H9 (cell line): ENCODE data around the gene TAS1R1. TPM values are rescaled to one million over a fixed set of nuclear protein-coding genes. Genes with fewer than 3 reads are reported as not detected.

Experiments
- DNase-seq: peaks from one replicate; pipeline ENCODE4 v3.0.0-alpha.2; 2017
- H2AFZ ChIP-seq: one replicate; pipeline ENCODE4 v1.6.1; 2013; ENCODE audit warnings: mild to moderate bottlenecking, low read length, control low read depth, moderate library complexity
- H2AK5ac ChIP-seq: 2 replicates; pipeline ENCODE4 v1.6.1; 2013; ENCODE audit warnings: low read length, control low read depth, mixed read lengths; ENCODE audit not compliant: insufficient read length
- H2BK120ac ChIP-seq: one replicate; pipeline ENCODE4 v1.6.1; 2013; ENCODE audit warnings: low read depth, mild to moderate bottlenecking, low read length, control low read depth, inconsistent platforms; ENCODE audit not compliant: poor library complexity, severe bottlenecking
- H2BK12ac ChIP-seq: 2 replicates; pipeline ENCODE4 v1.6.1; 2013; ENCODE audit warnings: low read length, control low read depth, mixed read lengths, low read depth; ENCODE audit not compliant: insufficient read length
- H2BK15ac ChIP-seq: 2 replicates; pipeline ENCODE4 v1.6.1; 2013; ENCODE audit warnings: low read depth, low read length, control low read depth
- H2BK20ac ChIP-seq: one replicate; pipeline ENCODE4 v1.6.1; 2013; ENCODE audit warnings: low read depth, mild to moderate bottlenecking, low read length, control low read depth, inconsistent platforms; ENCODE audit not compliant: poor library complexity, severe bottlenecking
- H2BK5ac ChIP-seq: 2 replicates; pipeline ENCODE4 v1.6.1; 2013; ENCODE audit warnings: low read length, control low read depth, mixed read lengths; ENCODE audit not compliant: insufficient read length
- H3K14ac ChIP-seq: 2 replicates; pipeline ENCODE4 v1.6.1; 2013; ENCODE audit warnings: low read length, control low read depth; ENCODE audit not compliant: insufficient read depth
- H3K18ac ChIP-seq: 2 replicates; pipeline ENCODE4 v1.6.1; 2013; ENCODE audit warnings: low read depth, mild to moderate bottlenecking, mixed read lengths, low read length, control low read depth; ENCODE audit not compliant: insufficient read length
- H3K23ac ChIP-seq: 2 replicates; pipeline ENCODE4 v1.6.1; 2013; ENCODE audit warnings: low read length, control low read depth, mixed read lengths, low read depth; ENCODE audit not compliant: insufficient read length
- H3K23me2 ChIP-seq: 2 replicates; pipeline ENCODE4 v1.6.1; 2013; ENCODE audit warnings: low read depth, mild to moderate bottlenecking, mixed read lengths, low read length, control low read depth; ENCODE audit not compliant: insufficient read length, poor library complexity, severe bottlenecking
- H3K27ac ChIP-seq: 2 replicates; pipeline ENCODE4 v1.5.1; 2013; ENCODE audit warnings: low read length, control low read depth, mixed read lengths, low read depth; ENCODE audit not compliant: insufficient read length
- H3K27me3 ChIP-seq: 2 replicates; pipeline ENCODE4 v1.6.1; 2013; ENCODE audit warnings: low read length, control low read depth, inconsistent platforms; ENCODE audit not compliant: insufficient read depth
- H3K4ac ChIP-seq: 2 replicates; pipeline ENCODE4 v1.6.1; 2013; ENCODE audit warnings: low read depth, mild to moderate bottlenecking, control low read depth, inconsistent platforms, low read length, moderate library complexity
- H3K4me1 ChIP-seq: 2 replicates; pipeline ENCODE4 v1.6.1; 2013; ENCODE audit warnings: low read length, control low read depth, inconsistent platforms; ENCODE audit not compliant: insufficient read depth
- H3K4me2 ChIP-seq: 2 replicates; pipeline ENCODE4 v1.6.1; 2013; ENCODE audit warnings: low read length, control low read depth, mixed read lengths; ENCODE audit not compliant: insufficient read length, insufficient read depth
- H3K56ac ChIP-seq: 2 replicates; pipeline ENCODE4 v1.6.1; 2013; ENCODE audit warnings: low read depth, mild to moderate bottlenecking, mixed read lengths, low read length, control low read depth; ENCODE audit not compliant: insufficient read length
- H3K79me1 ChIP-seq: 2 replicates; pipeline ENCODE4 v1.6.1; 2013; ENCODE audit warnings: low read depth, mild to moderate bottlenecking, moderate library complexity, low read length, control low read depth, inconsistent platforms; ENCODE audit not compliant: insufficient read depth, poor library complexity, severe bottlenecking
- H3K79me2 ChIP-seq: 2 replicates; pipeline ENCODE4 v1.6.1; 2013; ENCODE audit warnings: low read length, control low read depth, inconsistent platforms; ENCODE audit not compliant: insufficient read depth
- H3K9ac ChIP-seq: 2 replicates; pipeline ENCODE4 v1.6.1; 2013; ENCODE audit warnings: low read length, control low read depth, mixed read lengths; ENCODE audit not compliant: insufficient read length; ENCODE audit errors: extremely low read depth
- H3K9me3 ChIP-seq: one replicate; pipeline ENCODE4 v1.6.1; 2013; ENCODE audit warnings: low read depth, low read length, inconsistent platforms; ENCODE audit not compliant: control insufficient read depth
- H3T11ph ChIP-seq: one replicate; pipeline ENCODE4 v1.6.1; 2013; ENCODE audit warnings: mild to moderate bottlenecking, low read length, control low read depth, inconsistent platforms
- H4K20me1 ChIP-seq: one replicate; pipeline ENCODE4 v1.6.1; 2013; ENCODE audit not compliant: control insufficient read depth, insufficient read length, insufficient read depth
- H4K5ac ChIP-seq: 2 replicates; pipeline ENCODE4 v1.6.1; 2013; ENCODE audit warnings: low read depth, mild to moderate bottlenecking, mixed read lengths, low read length, control low read depth; ENCODE audit not compliant: insufficient read length
- H4K8ac ChIP-seq: replicated peaks from 2 replicates; pipeline ENCODE4 v1.6.1; 2013; ENCODE audit warnings: low read length, control low read depth, mixed read lengths, low read depth; ENCODE audit not compliant: insufficient read length
- H4K91ac ChIP-seq: 2 replicates; pipeline ENCODE4 v1.6.1; 2013; ENCODE audit warnings: low read depth, mild to moderate bottlenecking, moderate library complexity, mixed read lengths, low read length, control low read depth; ENCODE audit not compliant: insufficient read length
- H3K27ac Mint-ChIP-seq, 3 experiments: 2 replicates in 2 of 3; 3 replicates in 1 of 3; pipeline ENCODE4 v1.8.0; 2020 to 2021; ENCODE audit warnings: mixed read lengths in 3 of 3, mild to moderate bottlenecking in 1 of 3, moderate library complexity in 1 of 3
- H3K27me3 Mint-ChIP-seq: 2 replicates; pipeline ENCODE4 v1.8.0; 2021; ENCODE audit warnings: low read depth, mild to moderate bottlenecking, moderate library complexity, mixed read lengths
- H3K36me3 Mint-ChIP-seq, 3 experiments: 2 replicates in 2 of 3; 3 replicates in 1 of 3; pipeline ENCODE4 v1.8.0; 2020 to 2021; ENCODE audit warnings: low read depth in 3 of 3, mixed read lengths in 3 of 3; ENCODE audit not compliant: insufficient read depth in 1 of 3
- H3K4me1 Mint-ChIP-seq, 2 experiments: 2 replicates each; pipeline ENCODE4 v1.8.0; 2020; ENCODE audit warnings: mixed read lengths in 2 of 2
- H3K4me3 Mint-ChIP-seq, 2 experiments: 2 replicates in 1 of 2; 3 replicates in 1 of 2; pipeline ENCODE4 v1.8.0; 2020 to 2021; ENCODE audit warnings: mild to moderate bottlenecking in 2 of 2, mixed read lengths in 2 of 2, moderate library complexity in 1 of 2
- H3K9me3 Mint-ChIP-seq, 2 experiments: 2 replicates in 1 of 2; 3 replicates in 1 of 2; pipeline ENCODE4 v1.8.0; 2020; ENCODE audit warnings: mild to moderate bottlenecking in 2 of 2, mixed read lengths in 2 of 2, moderate library complexity in 1 of 2
- WGBS: extraction: QIAGEN DNeasy Blood & Tissue Kit; methylation state at CpG from one replicate; pipeline ENCODE4 v1.1.7; 2013; ENCODE audit warnings: missing lambda C conversion rate, low lambda C conversion rate, mixed read lengths; ENCODE audit not compliant: insufficient read length; ENCODE audit errors: extremely low coverage; 5-methylcytosine and 5-hydroxymethylcytosine counted together
- total RNA-seq: library from RNA; stranded (reverse); gene quantifications from 2 replicates; pipeline ENCODE4 v1.2.1, GENCODE V29; 2021
- TF ChIP-seq, protein P1 (sequence below): fragments of 200-600 bp; sonication (generic); conservative IDR thresholded peaks from 3 replicates; pipeline ENCODE4 v1.8.0; 2021; ENCODE audit warnings: antibody characterized with exemption, mild to moderate bottlenecking

TAS1R1 gene
- total RNA-seq, 1 experiment from 2014 or later: not detected

- H3K56ac ChIP-seq: no peak overlapping the region
- no peak overlapping the region for H3K4ac ChIP-seq
- no peak overlapping the region for H3K18ac ChIP-seq
- H4K91ac ChIP-seq: no peak overlapping the region
- no peak overlapping the region for H2AK5ac ChIP-seq
- H3K4me2 ChIP-seq: no peak overlapping the region
- TF ChIP-seq, protein P1, sequence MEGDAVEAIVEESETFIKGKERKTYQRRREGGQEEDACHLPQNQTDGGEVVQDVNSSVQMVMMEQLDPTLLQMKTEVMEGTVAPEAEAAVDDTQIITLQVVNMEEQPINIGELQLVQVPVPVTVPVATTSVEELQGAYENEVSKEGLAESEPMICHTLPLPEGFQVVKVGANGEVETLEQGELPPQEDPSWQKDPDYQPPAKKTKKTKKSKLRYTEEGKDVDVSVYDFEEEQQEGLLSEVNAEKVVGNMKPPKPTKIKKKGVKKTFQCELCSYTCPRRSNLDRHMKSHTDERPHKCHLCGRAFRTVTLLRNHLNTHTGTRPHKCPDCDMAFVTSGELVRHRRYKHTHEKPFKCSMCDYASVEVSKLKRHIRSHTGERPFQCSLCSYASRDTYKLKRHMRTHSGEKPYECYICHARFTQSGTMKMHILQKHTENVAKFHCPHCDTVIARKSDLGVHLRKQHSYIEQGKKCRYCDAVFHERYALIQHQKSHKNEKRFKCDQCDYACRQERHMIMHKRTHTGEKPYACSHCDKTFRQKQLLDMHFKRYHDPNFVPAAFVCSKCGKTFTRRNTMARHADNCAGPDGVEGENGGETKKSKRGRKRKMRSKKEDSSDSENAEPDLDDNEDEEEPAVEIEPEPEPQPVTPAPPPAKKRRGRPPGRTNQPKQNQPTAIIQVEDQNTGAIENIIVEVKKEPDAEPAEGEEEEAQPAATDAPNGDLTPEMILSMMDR: no peak
- Mint-ChIP-seq H3K9me3 (no peaks in the 10 kb centered on the region), H3K4me3 (no peak overlapping the region), H3K36me3 (peaks cover 9 to 41% (median 24%) of the 10 kb centered on the region in 3 experiments; a peak in 6 of 7 replicates), H3K27ac (0 out of 7 replicates have a peak overlapping the region, but pooled peaks of 1 of the 3 experiments have one; percentile 69), H3K27me3 (no peaks in the 10 kb centered on the region), H3K4me1 (peaks cover 5 to 9% of the 10 kb centered on the region in 2 experiments)
- no peak overlapping the region for H2AFZ ChIP-seq
- no peaks in the 10 kb centered on the region for H4K20me1 ChIP-seq
- no peaks in the 10 kb centered on the region for H3K79me2 ChIP-seq
- peaks cover 6% of the 10 kb centered on the region for H3K23me2 ChIP-seq
- no peak overlapping the region; the same call in 1 of the 2 replicates for H3K14ac ChIP-seq
- no peak overlapping the region for H3K27ac ChIP-seq
- peaks cover 4% of the 10 kb centered on the region for H3K79me1 ChIP-seq
- no peak overlapping the region for H4K5ac ChIP-seq
- no peak for DNase-seq
- H2BK15ac ChIP-seq: no peak overlapping the region
- no peaks in the 10 kb centered on the region for H3K27me3 ChIP-seq
- H3K23ac ChIP-seq: no peak overlapping the region
- H2BK20ac ChIP-seq: no peak overlapping the region
- H4K8ac ChIP-seq: no peak overlapping the region
- H3K9me3 ChIP-seq: no peaks in the 10 kb centered on the region
- H2BK120ac ChIP-seq: no peak overlapping the region
- no peak overlapping the region for H2BK5ac ChIP-seq
- WGBS: no CpG with 5 or more reads among the region's 12 CpGs
- H3K4me1 ChIP-seq: no peaks in the 10 kb centered on the region
- H3T11ph ChIP-seq: no peak overlapping the region
- H2BK12ac ChIP-seq: no peak overlapping the region
- no peak overlapping the region for H3K9ac ChIP-seq
Measured at GRCh38 chr1:6585081-6585722, 30.1 kb downstream of the TAS1R1 start.
